DND-41 (cell line): ENCODE data around the gene PRKCE.
"Not testable (repeated sequence)": the region's sequence is repeated elsewhere in the genome, so short reads cannot be mapped to it uniquely, and the experiment has no call there.

Experiments
- ATAC-seq: fragments of 200-7000 bp; cut with Tn5 transposase; 3 replicates; pipeline ENCODE4 v1.9.1; 2021; ENCODE audit warnings: low read depth; ENCODE audit not compliant: insufficient read depth
- DNase-seq: peaks from one replicate; pipeline ENCODE4 v3.0.0-alpha.2; 2020
- H2AFZ ChIP-seq: 2 replicates; pipeline ENCODE4 v1.6.0; 2012; ENCODE audit warnings: low read depth, low read length
- H3K27ac ChIP-seq: 2 replicates; pipeline ENCODE4 v1.5.1; 2012; ENCODE audit warnings: low read length, inconsistent platforms
- H3K27me3 ChIP-seq: fragments of 200-600 bp; sonication (generic); 2 replicates; pipeline ENCODE4 v1.6.0; 2012; ENCODE audit warnings: low read length, mild to moderate bottlenecking, inconsistent platforms; ENCODE audit not compliant: insufficient read depth, poor library complexity
- H3K36me3 ChIP-seq: 2 replicates; pipeline ENCODE4 v1.5.1; 2012; ENCODE audit warnings: low read length, inconsistent platforms; ENCODE audit not compliant: insufficient read depth
- H3K4me1 ChIP-seq: 2 replicates; pipeline ENCODE4 v1.5.1; 2012; ENCODE audit warnings: mild to moderate bottlenecking, low read length; ENCODE audit not compliant: insufficient read depth
- H3K4me2 ChIP-seq: 2 replicates; pipeline ENCODE4 v1.6.0; 2012; ENCODE audit warnings: mild to moderate bottlenecking, moderate library complexity, low read length, inconsistent platforms; ENCODE audit not compliant: insufficient read depth
- H3K4me3 ChIP-seq, 2 experiments: fragments of 200-600 bp in 1 of 2; shearing (Covaris generic) in 1 of 2; 2 replicates each; pipeline ENCODE4 v1.5.1; 2012 to 2016; ENCODE audit warnings: inconsistent platforms in 2 of 2, low read length in 2 of 2, mild to moderate bottlenecking in 2 of 2, low read depth in 1 of 2, moderate library complexity in 1 of 2
- H3K79me2 ChIP-seq: 2 replicates; pipeline ENCODE4 v1.6.0; 2012; ENCODE audit warnings: low read length, inconsistent platforms; ENCODE audit not compliant: insufficient read depth
- H3K9ac ChIP-seq: 2 replicates; pipeline ENCODE4 v1.6.0; 2012; ENCODE audit warnings: low read depth, mild to moderate bottlenecking, inconsistent platforms, low read length, moderate library complexity
- H3K9me3 ChIP-seq: 2 replicates; pipeline ENCODE4 v1.5.1; 2012; ENCODE audit warnings: low read length, moderate library complexity, mild to moderate bottlenecking, inconsistent platforms; ENCODE audit not compliant: insufficient read depth, severe bottlenecking
- H4K20me1 ChIP-seq: 2 replicates; pipeline ENCODE4 v1.6.0; 2012; ENCODE audit warnings: low read length; ENCODE audit not compliant: insufficient read depth
- CTCF ChIP-seq: IDR thresholded peaks from 2 replicates; pipeline ENCODE4 v1.5.1; 2012; ENCODE audit warnings: borderline replicate concordance, low read length, moderate library complexity, mild to moderate bottlenecking; ENCODE audit not compliant: poor library complexity, severe bottlenecking; ENCODE audit errors: extremely low read depth
- EZH2 ChIP-seq: IDR thresholded peaks from 3 replicates; pipeline ENCODE4 v1.6.1; 2012; ENCODE audit warnings: borderline replicate concordance, low read depth, mild to moderate bottlenecking, moderate library complexity, low read length, inconsistent platforms; ENCODE audit not compliant: severe bottlenecking

The PRKCE gene

GRCh38 chr2:46210063-46210462 lies 558.6 kb downstream of the PRKCE start:
- no peak for ATAC-seq
- peaks cover 16% of the 10 kb centered on the region for H3K9me3 ChIP-seq

GRCh38 chr2:46211461-46211860 lies 560.0 kb downstream of the PRKCE start:
- no peak overlapping the region for H2AFZ ChIP-seq

More at GRCh38 chr2:46210063-46210462, 558.6 kb downstream of the PRKCE start:
- no peak overlapping the region for H3K4me2 ChIP-seq
- no peak overlapping the region for H3K4me3 ChIP-seq
- H3K27ac ChIP-seq = no peak overlapping the region
- H4K20me1 ChIP-seq = no peaks in the 10 kb centered on the region
- H2AFZ ChIP-seq = no peak overlapping the region
- H3K36me3 ChIP-seq = no peaks in the 10 kb centered on the region
- H3K27me3 ChIP-seq = no peaks in the 10 kb centered on the region
- no peak for DNase-seq
- peaks cover 12% of the 10 kb centered on the region for H3K4me1 ChIP-seq
- no peaks in the 10 kb centered on the region for H3K79me2 ChIP-seq
- no peak overlapping the region for H3K9ac ChIP-seq
- TF ChIP-seq CTCF (no peak), EZH2 (no peak)

GRCh38 chr2:46213906-46214305 lies 562.4 kb downstream of the PRKCE start:
- Histone ChIP-seq H3K9ac (no peak overlapping the region), H3K79me2 (no peaks in the 10 kb centered on the region), H2AFZ (no peak overlapping the region), H3K27ac (no peak overlapping the region), H3K36me3 (no peaks in the 10 kb centered on the region), H4K20me1 (no peaks in the 10 kb centered on the region), H3K4me1 (no peaks in the 10 kb centered on the region), H3K4me2 (no peak overlapping the region), H3K4me3 (no peak overlapping the region), H3K9me3 (peaks cover 27% of the 10 kb centered on the region), H3K27me3 (no peaks in the 10 kb centered on the region)
- ATAC-seq (no peak), DNase-seq (no peak)
- TF ChIP-seq CTCF = no peak
- TF ChIP-seq EZH2 = no peak

More at GRCh38 chr2:46211461-46211860, 560.0 kb downstream of the PRKCE start:
- no peak overlapping the region for H3K9ac ChIP-seq
- DNase-seq (no peak), ATAC-seq (no peak)
- H3K36me3 ChIP-seq = no peaks in the 10 kb centered on the region
- no peak overlapping the region for H3K27ac ChIP-seq
- TF ChIP-seq CTCF (no peak), EZH2 (no peak)
- peaks cover 12% of the 10 kb centered on the region for H3K4me1 ChIP-seq
- no peaks in the 10 kb centered on the region for H4K20me1 ChIP-seq
- no peaks in the 10 kb centered on the region for H3K27me3 ChIP-seq
- no peaks in the 10 kb centered on the region for H3K79me2 ChIP-seq
- H3K9me3 ChIP-seq = peaks cover 16% of the 10 kb centered on the region
- no peak overlapping the region for H3K4me2 ChIP-seq
- no peak overlapping the region for H3K4me3 ChIP-seq

GRCh38 chr2:46216213-46216612 lies 564.7 kb downstream of the PRKCE start:
- Histone ChIP-seq H3K4me2 (no peak overlapping the region), H3K9me3 (peaks cover 21% of the 10 kb centered on the region), H3K36me3 (no peaks in the 10 kb centered on the region), H3K4me1 (no peaks in the 10 kb centered on the region), H2AFZ (no peak overlapping the region), H3K27ac (no peak overlapping the region), H3K27me3 (no peaks in the 10 kb centered on the region), H3K9ac (no peak overlapping the region), H4K20me1 (no peaks in the 10 kb centered on the region), H3K4me3 (no peak overlapping the region), H3K79me2 (no peaks in the 10 kb centered on the region)
- no peak for TF ChIP-seq CTCF
- no peak for ATAC-seq
- DNase-seq = no peak

GRCh38 chr2:46223514-46223913 lies 572.0 kb downstream of the PRKCE start:
- not testable (repeated sequence) for H3K4me3 ChIP-seq, H3K79me2 ChIP-seq, H3K9me3 ChIP-seq, H3K4me2 ChIP-seq, H3K4me1 ChIP-seq, H4K20me1 ChIP-seq, DNase-seq, H3K27ac ChIP-seq, H2AFZ ChIP-seq, H3K27me3 ChIP-seq, H3K9ac ChIP-seq, H3K36me3 ChIP-seq
- ATAC-seq = peak; percentile 89
